DMS53 treated with DMSO at 0.1 percent for 48 hours (cell line): Measurements from ENCODE around the gene SOBP.

Experiments
- DNase-seq: peaks from one replicate; lab custom pipeline; 2025; ENCODE audit not compliant: unreplicated experiment; lab: John Stamatoyannopoulos, UW

The SOBP gene

DNA sequence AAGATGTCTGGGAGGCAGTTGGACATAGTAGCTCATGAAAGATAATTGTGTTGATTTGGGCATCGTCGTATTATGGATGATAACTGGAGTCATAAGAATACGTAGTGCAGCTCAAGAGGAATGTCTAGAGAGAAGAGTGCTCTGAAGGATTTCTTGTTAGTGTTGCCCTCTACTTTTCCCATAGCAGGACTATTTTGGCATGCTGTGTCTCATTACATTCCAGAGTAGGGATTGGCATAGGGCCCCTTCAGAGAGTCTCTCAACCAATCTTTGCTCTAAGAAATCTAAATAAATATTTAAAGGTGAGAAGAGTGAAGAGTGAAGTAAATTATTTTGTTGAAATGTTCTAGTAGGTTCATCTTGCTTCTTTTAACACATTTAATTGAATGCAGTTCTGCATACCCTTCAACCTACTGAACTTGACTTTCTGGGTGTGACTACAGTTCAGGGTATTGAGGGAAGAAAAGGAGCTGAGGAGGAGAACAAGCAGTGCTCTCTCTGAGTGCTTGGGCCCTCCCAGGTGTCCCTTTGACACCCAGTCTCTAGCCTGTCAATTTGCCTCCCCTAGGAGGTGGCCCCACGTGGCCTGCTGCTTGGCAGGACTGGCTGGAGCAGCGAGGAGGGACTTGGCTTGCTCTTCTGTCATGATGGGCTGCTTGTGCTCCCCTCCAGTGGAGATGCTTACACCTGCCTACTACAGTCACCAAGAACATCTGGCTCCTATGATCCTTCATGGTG is 33.3 kb downstream of the SOBP start:
- no peak for DNase-seq

DNA sequence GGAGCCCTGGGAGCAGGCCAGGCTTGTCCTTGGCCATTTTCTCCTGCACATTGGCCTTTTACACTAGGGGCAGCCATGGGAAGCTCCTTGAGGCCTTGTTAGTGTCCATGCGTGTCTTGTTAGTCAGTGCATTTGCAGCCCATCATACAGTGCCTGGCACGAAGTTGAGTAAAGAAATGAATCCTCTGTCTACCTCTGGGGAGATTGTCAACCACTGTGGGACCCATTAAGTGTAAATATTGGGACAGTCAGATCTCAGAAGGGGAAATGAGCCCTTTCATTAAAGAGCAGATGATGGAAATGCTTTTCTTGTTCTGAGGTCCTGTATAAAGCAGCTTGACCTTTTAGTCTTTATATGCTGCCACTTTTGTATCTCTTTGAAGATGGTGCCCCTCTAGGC is 33.9 kb downstream of the SOBP start:
- DNase-seq: no peak

DNA sequence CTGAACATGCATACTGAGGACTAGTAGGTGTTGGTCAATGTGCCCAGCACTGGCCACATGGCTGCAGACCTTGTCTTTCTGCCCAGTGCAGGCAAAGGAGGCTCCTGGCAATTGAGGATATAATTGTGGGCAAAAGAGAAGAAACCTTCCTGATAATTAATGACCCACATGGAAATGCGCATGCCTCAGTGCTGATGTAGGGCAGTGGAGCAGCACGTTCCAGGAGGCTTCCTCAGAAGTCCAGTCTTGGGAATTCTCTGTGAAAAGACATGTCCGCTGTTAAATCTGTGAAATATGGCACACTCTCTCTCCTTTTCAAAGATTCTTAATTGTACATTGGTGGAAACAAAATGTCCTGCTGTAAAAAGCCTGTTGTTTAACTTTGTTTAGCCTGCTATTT is 34.7 kb downstream of the SOBP start:
- no peak for DNase-seq

DNA sequence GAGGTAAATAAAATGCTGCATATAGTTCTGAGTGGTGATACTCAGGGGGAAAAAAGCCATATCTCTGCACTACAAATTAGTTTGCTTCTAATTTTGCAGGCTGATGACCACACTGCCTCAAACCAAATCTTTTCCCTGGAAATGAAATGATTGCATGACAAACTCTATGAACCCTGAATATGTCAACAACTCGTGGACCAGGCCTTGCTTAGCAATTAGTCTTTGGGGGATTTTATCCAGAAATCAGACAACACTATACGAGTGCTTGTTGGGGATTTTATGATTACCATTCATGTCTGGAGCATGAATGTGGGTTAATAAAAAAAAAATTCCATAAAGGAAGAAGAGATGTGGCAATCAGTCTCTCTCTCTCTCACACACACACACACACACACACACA is 42.0 kb downstream of the SOBP start:
- no peak for DNase-seq

DNA sequence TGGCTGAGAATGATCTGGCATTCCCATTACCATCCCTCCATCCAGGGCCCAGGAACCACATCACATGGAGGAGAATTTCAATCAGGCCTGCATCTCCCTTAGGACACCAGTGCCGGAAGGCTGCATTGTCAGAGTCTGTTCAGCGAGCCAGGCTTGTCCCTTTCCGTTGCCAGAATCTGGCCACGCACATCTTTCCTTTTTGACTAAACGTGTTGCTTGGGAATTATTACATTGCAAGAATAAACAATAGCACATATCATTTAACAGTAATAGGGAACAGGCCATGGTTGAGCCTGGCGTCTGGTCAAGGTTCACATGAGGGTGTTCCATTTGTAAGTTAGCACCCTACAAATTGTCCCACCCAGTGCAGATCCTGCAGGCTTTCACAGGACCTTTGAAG is 42.8 kb downstream of the SOBP start:
- no peak for DNase-seq

DNA sequence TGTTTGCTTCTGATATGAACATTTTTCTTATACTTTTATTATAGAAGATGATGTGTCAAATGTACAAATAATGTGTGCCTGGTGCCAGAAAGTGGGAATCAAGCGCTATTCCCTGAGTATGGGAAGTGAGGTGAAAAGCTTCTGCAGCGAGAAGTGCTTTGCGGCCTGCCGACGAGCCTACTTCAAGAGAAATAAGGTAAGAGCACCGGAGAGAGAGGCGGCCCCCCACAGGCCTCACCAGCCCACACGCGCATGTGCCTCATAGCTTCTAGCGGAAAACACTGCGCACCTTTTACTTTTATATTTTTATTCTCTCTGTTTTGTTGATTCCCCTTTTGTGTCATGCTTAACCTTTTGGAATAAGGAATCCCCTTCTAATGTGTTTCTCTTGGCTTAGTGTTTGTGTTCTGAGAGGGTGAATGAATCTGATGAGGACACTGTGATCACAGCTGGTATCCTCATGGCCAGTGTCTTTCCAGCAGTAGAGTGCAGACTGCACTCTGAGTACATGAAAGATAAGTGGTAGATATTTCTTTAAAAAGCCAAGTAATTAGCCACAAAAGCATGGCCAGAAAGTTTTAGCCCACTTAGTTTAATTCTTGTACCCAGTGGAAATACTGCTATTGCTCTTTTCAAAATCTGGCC is 43.6 kb downstream of the SOBP start:
- DNase-seq: no peak

DNA sequence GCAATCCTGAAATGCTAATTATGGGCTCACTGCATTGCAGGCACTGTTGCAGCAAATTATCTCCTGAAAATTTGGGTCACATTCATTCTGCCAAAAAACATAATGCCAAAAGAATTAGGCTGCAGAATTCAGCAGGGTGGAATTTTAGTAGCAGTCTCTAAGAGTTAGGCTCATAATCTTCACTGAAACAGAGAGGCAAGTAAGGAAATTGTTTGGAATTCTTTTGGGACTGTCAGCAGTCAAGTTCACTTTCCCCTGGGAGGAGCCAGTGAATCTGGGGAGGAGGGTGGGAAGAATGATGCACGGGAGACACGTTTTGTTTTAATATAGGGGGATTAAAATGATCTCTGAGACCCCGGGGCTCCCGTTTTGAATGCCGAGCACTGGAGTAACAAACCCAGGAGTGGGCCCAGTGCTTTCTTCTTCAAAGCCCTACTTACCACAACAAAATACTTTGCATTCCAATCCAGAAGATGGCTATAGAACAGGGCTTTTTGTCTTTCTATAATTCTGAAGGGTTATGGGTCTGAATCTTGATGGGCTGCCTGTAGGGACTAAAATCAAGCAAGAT is 44.7 kb downstream of the SOBP start:
- no peak for DNase-seq

DNA sequence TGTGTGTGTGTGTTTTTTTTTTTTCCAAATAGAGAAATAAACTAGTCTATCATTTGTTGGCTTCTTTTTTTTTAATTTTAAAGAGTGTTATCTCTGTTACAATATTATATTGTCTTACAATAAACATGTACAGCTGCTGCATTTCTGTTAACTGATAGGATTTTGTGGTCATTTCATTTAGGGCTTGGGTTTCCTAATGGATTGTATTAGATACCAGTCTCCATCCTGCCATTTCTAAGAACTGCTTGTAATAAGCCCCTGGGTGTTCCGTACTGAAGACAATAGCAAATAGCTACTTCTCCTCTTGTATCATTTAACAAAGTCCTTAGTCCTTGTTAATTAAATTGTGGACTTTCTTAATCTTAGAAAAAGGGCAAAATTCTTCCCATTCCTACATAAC is 45.7 kb downstream of the SOBP start:
- no peak for DNase-seq

DNA sequence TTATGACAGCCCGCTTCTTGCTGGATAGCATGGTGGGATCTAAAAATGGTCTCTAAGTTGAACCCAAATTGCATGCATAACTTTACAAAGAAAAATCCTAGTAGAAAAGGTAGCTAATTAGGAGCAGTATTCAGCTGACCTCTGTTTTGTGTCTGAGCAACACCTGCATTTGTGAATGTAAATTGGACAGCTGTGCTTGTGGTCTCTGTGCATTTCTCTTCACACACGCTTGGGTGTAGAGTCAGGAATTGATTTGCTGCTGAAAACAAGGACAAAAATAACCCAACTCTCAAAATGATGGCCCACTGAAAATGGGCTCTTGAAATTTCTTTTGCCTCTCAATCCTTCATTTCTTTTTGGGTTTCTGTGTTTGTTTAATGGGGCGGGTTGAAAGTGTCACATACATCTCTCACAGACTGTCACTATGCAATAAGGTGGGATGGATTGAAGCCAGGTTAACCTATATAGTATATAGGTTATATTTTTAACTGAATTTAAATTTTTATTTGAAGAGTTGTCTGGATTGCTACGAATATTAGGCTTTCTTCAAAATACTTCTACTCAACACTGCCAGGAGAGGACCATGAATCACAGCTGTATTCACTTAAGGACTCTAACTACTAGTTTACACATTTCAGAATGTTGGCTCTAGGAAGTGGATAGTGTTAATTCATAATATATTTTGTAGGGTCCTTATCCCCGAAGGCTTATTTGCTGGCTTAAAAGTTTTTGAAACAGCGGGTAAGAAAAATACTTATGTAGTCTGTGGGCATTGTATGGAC is 46.5 kb downstream of the SOBP start:
- DNase-seq: no peak

DNA sequence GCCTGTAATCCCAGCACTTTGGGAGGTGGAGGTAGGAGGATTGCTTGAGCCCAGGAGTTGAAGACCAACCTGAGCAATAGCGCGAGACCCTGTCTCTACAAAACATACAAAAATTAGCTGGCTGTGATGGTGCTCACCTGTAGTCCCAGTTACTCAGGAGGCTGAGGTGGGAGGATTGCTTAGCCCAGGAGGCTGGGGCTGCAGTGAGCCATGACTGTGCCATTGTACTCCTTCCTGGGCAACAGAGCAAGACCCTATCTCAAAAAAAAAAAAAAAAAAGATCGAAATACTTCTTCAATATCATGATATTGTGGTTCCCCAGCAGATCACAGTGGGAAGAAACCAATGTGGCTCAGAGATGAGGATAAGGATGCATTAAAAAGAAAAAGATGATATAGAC is 47.6 kb downstream of the SOBP start:
- DNase-seq: no peak

DNA sequence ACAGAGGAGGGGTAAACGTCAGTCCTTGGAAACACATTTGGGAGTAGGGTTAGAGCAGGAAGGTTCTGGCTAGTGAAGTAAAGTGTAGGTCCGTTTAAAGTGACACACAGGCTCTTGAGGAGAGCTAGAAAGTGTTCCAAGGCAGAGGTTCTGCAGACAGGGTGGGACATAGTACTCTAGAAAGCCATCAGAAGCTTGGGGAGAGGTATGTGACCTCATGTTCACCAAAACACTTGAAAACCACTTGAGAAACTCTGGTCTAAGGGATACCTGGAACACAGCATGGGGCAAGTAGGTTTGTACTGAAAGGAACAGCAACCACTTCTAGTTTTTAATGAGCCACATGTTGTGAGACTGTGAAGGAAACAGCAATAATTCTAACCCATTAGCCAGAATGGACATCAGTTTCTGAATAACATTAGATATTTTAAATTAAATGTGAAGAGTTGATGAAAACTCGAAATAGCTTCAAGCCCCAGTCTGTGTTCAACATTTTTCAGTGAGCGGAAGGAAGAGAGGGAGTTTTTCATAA is 49.0 kb downstream of the SOBP start:
- DNase-seq: no peak

DNA sequence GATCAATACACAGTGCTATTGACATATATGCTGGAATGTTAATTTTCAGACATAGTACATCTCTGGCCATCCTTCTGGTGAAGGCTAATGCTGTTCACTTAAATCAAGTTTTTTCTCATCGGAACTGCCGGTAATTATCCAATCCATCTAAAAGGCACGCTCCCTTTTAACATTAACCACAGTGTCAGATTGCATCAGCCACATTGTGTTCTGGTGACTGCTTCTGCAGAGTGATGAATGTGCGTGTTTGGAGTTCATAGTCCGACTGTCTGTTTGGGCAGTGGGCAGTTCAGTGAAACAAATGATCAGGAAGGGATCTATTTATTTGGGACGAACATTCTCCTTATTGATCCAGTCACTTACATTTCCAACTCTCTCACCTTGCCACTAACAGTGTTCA is 49.5 kb downstream of the SOBP start:
- peak; percentile 4 for DNase-seq

DNA sequence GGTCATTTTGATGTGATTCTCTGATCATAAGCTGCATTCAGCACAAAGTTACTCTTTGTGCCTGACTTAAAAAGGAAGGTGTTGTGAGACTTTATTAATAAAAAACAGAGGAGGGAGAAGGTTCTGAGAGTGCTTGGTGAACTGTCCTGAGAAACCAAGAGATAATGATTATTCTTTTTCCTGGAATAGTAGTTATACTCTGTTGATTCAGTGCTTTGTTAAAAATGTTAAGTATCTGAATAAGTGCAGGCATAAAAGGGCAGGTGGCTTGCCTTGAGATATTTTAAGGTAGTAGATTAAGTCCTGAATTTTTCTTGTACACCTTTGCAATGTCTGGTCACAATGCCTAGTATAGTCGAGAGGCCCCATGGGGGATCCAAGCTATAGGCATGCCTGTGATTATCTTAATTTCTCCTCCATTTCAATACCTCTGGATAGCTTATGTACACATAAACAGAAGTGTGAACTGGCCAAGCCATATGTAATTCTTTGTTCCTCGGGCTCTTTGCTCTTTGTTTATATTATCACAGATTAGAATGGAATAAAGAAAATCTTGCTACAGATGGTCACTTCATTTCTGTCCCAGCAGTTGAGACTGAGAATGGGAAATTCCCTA is 50.0 kb downstream of the SOBP start:
- no peak for DNase-seq

DNA sequence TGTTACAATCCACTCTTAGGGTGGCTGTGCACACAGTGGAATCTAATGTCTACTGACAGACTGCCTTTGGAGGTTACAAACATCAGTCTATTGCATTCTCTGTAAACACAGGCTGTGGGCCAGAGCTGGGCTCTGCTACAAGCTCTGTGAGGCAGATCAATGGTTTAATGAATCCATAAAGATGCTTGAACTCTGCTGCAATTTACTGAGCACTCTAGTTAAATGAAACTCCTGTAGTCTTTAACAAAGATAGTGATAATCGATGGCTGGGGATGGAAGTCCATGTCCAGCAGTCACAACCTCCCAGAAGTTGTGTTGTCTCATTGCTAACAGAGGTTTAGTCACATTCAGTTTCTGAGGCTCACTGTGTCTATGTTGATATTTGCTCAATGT is 50.5 kb downstream of the SOBP start:
- DNase-seq: no peak

DNA sequence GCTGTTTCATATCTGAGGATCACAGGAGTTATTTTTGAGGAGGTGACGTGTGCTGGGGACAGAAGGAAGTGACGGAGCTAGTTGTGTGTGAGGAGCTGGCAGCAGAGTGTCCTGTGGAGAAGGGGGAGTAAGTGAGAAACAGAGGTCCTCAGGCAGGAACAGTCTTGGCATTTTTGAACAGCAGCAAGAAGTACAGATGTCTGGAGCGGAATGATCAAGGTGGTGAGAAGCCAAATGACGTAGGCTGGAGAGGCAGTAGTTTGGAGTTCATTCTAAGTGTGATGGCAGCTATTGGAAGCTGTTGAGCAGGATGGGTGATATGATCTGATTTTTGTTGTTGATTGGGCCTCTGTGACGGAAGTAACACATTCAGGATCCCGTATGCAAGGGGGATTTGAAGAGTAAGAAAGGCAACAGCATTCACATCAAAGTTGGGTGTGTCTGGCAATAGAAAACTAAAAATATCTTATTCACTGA is 52.3 kb downstream of the SOBP start:
- DNase-seq: no peak

DNA sequence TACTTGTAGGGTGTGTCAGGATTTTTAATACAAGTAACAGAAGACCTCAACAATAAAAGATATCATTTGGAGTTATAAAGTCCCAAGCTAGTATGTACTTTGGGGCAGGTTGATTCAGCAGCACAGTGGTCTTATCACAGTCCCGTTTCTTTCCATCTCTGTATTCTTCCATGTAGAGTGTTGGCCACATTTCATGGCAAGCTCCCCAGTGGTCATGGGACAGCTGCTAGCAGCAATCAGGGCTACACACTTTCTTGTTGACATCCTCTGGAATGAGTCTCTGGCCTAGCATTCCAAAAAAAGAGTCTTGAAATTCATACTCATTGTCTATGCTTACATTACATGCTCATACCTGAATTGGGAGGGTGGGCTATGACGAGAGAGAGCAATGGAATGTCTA is 53.2 kb downstream of the SOBP start:
- no peak for DNase-seq

DNA sequence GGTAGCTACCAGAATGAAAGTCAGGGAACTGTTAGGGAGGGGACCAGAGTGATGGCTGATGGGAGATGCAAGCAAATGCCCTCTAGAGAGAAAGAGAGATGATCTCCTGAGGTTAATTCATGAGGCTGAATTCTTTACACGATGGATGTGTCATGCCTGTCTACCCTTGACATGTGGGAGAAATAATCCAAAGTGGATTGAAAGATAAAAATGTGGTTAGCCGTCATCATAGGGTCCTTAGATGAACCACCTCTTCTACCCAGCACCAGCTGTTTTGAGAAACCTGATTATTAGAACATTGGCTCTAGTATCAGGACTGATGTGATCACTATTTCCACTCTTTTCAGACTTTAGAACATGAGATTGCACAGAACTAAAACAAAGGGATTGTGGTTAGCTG is 53.6 kb downstream of the SOBP start:
- no peak for DNase-seq

DNA sequence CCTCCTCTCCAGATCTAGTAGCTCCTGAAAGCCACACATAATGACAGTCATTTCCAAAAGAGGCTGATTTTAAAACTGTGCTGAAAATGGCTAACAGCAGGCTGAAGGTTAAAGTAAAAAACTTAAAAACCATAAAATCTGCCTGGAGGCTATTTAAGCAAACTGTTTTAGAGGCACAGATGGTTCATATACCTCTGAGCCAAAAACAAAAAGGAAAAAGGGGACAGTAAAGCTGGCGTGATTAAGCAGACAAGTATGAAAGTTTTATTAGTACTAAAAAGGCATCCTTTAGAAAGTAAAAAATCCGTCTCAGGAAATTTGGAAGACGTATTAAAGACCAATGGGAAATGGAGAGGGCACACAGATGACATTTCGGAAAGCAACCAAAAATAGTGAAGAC is 55.8 kb downstream of the SOBP start:
- DNase-seq: no peak

DNA sequence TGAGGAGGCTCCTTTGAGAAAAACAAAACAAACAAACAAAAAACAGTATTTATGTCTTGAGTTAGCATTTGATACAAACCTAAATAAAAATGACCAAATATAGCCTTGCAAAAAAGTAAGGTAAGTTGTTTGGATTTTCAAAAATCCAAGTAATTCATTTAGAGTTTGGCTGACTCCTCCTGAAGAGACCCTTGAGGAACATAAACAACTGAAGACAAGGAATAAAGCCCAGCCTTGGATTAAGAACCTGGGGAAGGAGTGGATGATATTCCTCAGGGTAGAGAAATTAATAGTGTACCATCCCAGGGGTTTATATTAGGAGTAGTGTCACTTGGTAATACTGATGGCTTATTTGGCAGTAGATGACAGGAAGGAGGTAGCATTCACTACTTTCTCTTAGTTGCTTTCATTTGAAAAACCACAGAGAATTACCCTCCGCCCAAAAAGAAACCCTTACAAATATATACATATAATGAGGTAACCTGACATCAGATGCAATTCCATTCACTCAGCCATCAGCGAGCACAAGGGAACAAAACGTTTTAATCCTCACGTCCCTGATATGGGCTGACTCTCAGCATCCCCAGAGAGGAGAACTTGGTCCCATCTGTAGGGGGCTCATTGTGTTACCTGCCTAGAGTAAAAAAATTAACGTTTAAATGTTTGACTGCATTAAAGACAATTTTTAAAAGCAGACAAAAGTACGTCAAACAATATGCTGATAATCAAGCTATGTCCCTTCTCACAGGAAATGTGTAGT is 57.0 kb downstream of the SOBP start:
- DNase-seq: no peak

DNA sequence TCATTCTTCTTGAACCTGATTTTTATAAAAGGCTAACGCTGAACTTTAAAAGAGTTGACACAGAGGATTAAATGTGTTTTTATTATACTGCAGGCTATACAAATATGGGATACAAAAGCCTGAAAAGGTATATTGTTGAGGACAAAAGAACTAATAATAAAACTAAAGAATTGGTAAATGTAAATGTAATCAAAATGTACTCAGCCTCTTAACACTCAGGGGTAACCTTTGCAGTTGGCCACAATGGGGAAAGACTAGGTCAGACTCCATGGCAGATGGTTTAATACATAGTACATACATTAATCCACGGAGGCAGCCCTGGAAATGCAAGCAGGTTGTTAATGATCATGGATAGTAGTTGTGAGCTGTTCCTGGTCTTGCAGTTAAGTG is 57.5 kb downstream of the SOBP start:
- no peak for DNase-seq
